NK-92 treated with Interleukin-12 subunit alpha and Interleukin-12 subunit beta, amount 100 ng/mL, for 24 hours (cell line): ENCODE measurements around the gene MOV10L1.

Experiments
- DNase-seq: peaks from one replicate; lab custom pipeline; 2025; lab: John Stamatoyannopoulos, UW

The MOV10L1 gene

GRCh38 chr22:50058906-50059880, 30.6 kb upstream of the MOV10L1 start:
- DNase-seq: no peak

- no peak for DNase-seq
Observed at GRCh38 chr22:50059881-50060262, 29.9 kb upstream of the MOV10L1 start.

- no peak for DNase-seq
Observed at GRCh38 chr22:50060441-50061140, 29.2 kb upstream of the MOV10L1 start.

GRCh38 chr22:50061141-50061823, 28.5 kb upstream of the MOV10L1 start:
- no peak for DNase-seq

GRCh38 chr22:50061824-50062355, 27.9 kb upstream of the MOV10L1 start:
- DNase-seq: no peak

- DNase-seq: no peak
Observed at GRCh38 chr22:50062509-50063135, 27.2 kb upstream of the MOV10L1 start.

GRCh38 chr22:50063589-50064393, 26.0 kb upstream of the MOV10L1 start:
- no peak for DNase-seq

GRCh38 chr22:50064453-50064852, 25.4 kb upstream of the MOV10L1 start:
- DNase-seq: no peak

- DNase-seq: no peak
Observed at GRCh38 chr22:50067244-50067643, 22.6 kb upstream of the MOV10L1 start.

- no peak for DNase-seq
Observed at GRCh38 chr22:50068096-50068495, 21.7 kb upstream of the MOV10L1 start.

GRCh38 chr22:50070366-50070765, 19.4 kb upstream of the MOV10L1 start:
- no peak for DNase-seq

- no peak for DNase-seq
Observed at GRCh38 chr22:50071432-50072166, 18.2 kb upstream of the MOV10L1 start.

GRCh38 chr22:50072167-50072555, 17.6 kb upstream of the MOV10L1 start:
- no peak for DNase-seq

- DNase-seq: no peak
Observed at GRCh38 chr22:50072714-50073538, 16.9 kb upstream of the MOV10L1 start.

- DNase-seq: no peak
Observed at GRCh38 chr22:50074056-50074455, 15.8 kb upstream of the MOV10L1 start.

GRCh38 chr22:50074551-50075530, 15.0 kb upstream of the MOV10L1 start:
- DNase-seq: no peak

GRCh38 chr22:50076646-50077535, 12.9 kb upstream of the MOV10L1 start:
- no peak for DNase-seq
